GM21529 (cell line): Measurements from ENCODE around the gene RALGAPA2.
A peak's percentile ranks its signal among the peaks of the same experiment; 100 is the strongest.

Source experiments
- ATAC-seq: cut with Tn5 transposase; IDR thresholded peaks from one replicate; pipeline ENCODE4 v1.9.1; 2021; ENCODE audit not compliant: unreplicated experiment

Gene RALGAPA2

GRCh38 chr20:20687319-20687718 is 25.1 kb downstream of the RALGAPA2 start:
- ATAC-seq: no peak

GRCh38 chr20:20685635-20686034 is 26.8 kb downstream of the RALGAPA2 start:
- ATAC-seq: no peak

GRCh38 chr20:20683481-20684321 is 28.7 kb downstream of the RALGAPA2 start:
- ATAC-seq: no peak

GRCh38 chr20:20683020-20683419 is 29.4 kb downstream of the RALGAPA2 start:
- no peak for ATAC-seq

DNA sequence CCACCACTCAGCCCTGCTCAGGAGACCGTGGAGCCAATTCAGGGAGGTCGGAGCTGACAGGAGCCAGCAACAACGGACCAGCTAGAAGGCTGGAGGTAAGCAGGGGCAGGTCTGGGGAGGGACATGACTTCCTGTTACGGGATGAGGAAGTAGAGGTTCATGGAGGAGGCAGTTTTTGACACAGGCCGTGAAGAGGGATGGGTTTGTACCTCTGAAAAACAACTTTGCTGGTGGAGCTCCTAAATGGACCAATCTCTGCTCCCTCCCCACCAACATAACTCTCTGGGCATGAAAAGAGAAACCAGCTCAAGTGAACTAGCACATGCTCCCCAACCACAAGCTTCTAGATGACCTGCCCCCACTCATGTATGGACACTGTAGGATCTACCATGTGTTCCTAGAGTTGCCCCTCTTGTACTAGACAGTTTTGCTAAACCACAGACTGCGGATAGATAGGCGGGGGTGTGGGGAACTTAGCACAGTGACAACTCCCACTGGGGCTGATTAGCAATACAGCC is 31.4 kb downstream of the RALGAPA2 start:
- ATAC-seq: peak; percentile 51

- no peak for ATAC-seq
Observed at GRCh38 chr20:20679316-20679715, 33.1 kb downstream of the RALGAPA2 start.

- ATAC-seq: no peak
Observed at GRCh38 chr20:20677186-20677585, 35.3 kb downstream of the RALGAPA2 start.

GRCh38 chr20:20668639-20669038 is 43.8 kb downstream of the RALGAPA2 start:
- ATAC-seq: peak; percentile 99

DNA sequence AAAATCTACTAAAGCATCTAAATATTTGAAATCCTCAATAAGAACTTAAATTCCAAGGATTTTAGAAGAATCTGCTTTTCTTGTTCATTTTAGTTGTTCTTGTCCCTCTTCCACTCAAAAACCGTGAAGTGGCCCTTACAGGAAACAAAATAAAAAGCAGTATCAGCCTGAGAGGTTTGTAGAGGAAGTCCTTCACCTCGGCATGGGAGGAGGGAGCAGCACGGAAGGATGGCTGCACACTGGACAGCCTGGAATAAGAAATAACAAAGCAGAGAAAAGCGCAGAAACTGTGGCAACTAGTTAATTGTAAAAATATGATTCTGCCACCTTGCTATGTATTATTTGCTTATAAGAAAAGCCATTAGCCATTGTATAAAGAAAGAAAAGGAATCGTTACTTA is 46.1 kb downstream of the RALGAPA2 start:
- no peak for ATAC-seq

- ATAC-seq: no peak
Observed at GRCh38 chr20:20665606-20666332, 46.7 kb downstream of the RALGAPA2 start.

- ATAC-seq: no peak
Observed at GRCh38 chr20:20664795-20665589, 47.5 kb downstream of the RALGAPA2 start.

DNA sequence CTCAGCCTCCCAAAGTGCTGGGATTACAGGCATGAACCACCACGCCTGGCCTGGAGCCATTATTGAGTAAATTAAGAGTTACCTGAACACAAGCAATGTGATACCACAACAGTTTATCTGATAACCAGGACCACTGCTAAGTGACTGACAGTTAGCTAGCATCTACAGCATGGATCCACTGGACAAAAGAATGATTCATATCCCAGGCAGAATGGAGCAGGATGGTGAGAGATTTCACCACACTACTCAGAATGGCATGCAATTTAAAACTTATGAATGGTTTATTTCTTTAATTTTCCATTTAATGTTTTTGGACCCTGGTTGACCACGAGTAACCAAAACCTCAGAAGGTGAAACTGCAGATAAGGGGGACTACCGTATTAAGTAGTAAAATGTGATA is 48.6 kb downstream of the RALGAPA2 start:
- ATAC-seq: no peak

GRCh38 chr20:20658871-20659431 is 53.5 kb downstream of the RALGAPA2 start:
- no peak for ATAC-seq

GRCh38 chr20:20658123-20658522 is 54.3 kb downstream of the RALGAPA2 start:
- ATAC-seq: no peak

DNA sequence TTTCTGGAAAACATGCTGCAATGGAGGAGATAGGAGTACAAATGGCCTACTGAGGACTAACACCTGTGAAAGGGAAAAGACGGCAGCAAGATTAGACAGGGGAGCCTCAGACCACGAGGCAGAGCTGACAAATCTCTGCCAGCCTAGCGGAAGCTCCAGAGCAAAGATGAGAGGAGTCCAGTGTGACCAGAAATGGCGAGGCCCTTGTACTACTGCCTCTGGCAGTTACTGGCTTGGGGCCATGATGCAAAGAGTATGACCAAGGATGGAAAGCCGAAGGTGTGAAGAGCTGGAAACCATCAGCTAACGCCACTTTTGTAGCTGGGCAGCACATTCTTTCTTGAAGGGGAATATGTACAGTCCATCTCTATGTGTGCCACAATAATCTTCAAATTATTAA is 55.4 kb downstream of the RALGAPA2 start:
- ATAC-seq: no peak

DNA sequence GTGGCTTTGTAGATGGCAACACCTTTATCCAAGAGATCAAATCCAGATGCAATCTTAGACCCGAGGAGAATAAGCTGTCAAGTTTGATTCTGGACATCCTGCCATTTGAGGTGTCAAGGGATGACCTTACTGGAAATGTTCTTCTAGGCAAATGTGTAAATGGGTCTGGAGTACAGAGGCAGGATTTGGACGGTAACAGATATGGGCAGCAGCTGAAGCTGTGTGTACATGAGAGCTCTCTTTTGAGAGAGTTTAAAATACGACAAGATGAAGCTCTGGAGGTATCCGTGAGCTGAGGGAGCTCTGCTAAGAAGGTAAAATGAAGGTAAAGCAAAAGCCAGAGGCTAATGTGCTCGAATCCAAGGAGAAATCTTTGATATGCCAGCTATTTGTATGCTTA is 56.6 kb downstream of the RALGAPA2 start:
- no peak for ATAC-seq

GRCh38 chr20:20649945-20650344 is 62.5 kb downstream of the RALGAPA2 start:
- no peak for ATAC-seq

DNA sequence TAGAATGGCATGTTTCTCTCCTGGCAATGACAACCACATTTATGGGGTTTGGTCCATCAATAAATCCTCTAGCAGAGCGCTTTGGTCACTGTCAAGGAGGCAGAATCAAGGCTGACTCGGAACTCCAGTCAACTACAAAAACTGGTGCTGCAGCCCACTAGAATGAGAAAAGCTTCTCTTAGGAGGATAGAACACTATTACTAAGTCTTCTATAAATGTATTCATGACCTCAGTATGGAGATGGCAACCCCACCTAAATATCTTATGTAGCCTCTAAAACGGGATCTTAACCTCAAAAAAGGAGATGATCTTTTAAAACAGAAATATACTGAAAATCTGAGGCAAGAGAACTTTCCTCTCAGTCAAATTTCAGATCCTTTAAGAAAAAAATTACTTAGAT is 68.5 kb downstream of the RALGAPA2 start:
- ATAC-seq: no peak

GRCh38 chr20:20641783-20642182 is 70.7 kb downstream of the RALGAPA2 start:
- no peak for ATAC-seq

- ATAC-seq: no peak
Observed at GRCh38 chr20:20638878-20639277, 73.6 kb downstream of the RALGAPA2 start.
